ENCODE data around the gene IRF9. TPM values are rescaled to one million over a fixed set of nuclear protein-coding genes. Genes with fewer than 3 reads are reported as not detected.

Gene IRF9
- total and polyA plus RNA-seq, 2 of the 13 experiments (the other 11 are each of a cell fraction or from before 2014, with no cell fraction given) = 14.9 to 49.7 TPM

GRCh38 chr14:24146453-24146977 is 14.6 kb upstream of the IRF9 start, which contains the start of gene PSME2 (continued):
- TF ChIP-seq ZNF577 (CRISPR knock-in tag; IDR thresholded peaks at IDR 0.05; ENCODE audit: borderline replicate concordance, low read depth) = no peak
- TF ChIP-seq ONECUT2 (CRISPR knock-in tag; IDR thresholded peaks at IDR 0.05) = no peak
- no peak for TF ChIP-seq AGO2 (optimal IDR thresholded peaks at IDR 0.05; ENCODE audit: low read depth, low read length)
- TF ChIP-seq ZNF570 (CRISPR knock-in tag; IDR thresholded peaks at IDR 0.05; ENCODE audit: borderline replicate concordance) = no peak
- TF ChIP-seq IRX3 (CRISPR knock-in tag; IDR thresholded peaks at IDR 0.05; ENCODE audit: borderline replicate concordance, low read depth) = no peak; the same call in 1 of the 2 replicates
- TF ChIP-seq ZNF746 (CRISPR knock-in tag; IDR thresholded peaks at IDR 0.05) = no peak
- TF ChIP-seq BHLHE40 (IDR thresholded peaks at IDR 0.05; ENCODE audit: low read length) = 0 out of 2 replicates have a peak, but pooled peaks have one; percentile 10
- TF ChIP-seq ZNF451 (CRISPR knock-in tag; IDR thresholded peaks at IDR 0.05) = peak; percentile 78; the same call in 1 of the 2 replicates
- TF ChIP-seq ZBTB37 (CRISPR knock-in tag; IDR thresholded peaks at IDR 0.05) = peak; percentile 81; the same call in 1 of the 2 replicates
- no peak for TF ChIP-seq ZNF431 (CRISPR knock-in tag; IDR thresholded peaks at IDR 0.05; ENCODE audit: borderline replicate concordance, low read depth)
- TF ChIP-seq PAWR (CRISPR knock-in tag; IDR thresholded peaks at IDR 0.05; ENCODE audit: borderline replicate concordance) = no peak; the same call in 1 of the 2 replicates
- TF ChIP-seq TCF7 (IDR thresholded peaks at IDR 0.05; ENCODE audit: low read depth) = 0 out of 2 replicates have a peak, but pooled peaks have one; percentile 8
- no peak for TF ChIP-seq ATF7 (IDR thresholded peaks at IDR 0.05)
- no peak for TF ChIP-seq ATF7 (CRISPR knock-in tag; IDR thresholded peaks at IDR 0.05)
- no peak; the same call in none of the 2 replicates for TF ChIP-seq HOXD1 (CRISPR knock-in tag; IDR thresholded peaks at IDR 0.05)
- TF ChIP-seq PRDM15 (CRISPR knock-in tag; IDR thresholded peaks at IDR 0.05) = peak; percentile 97
- TF ChIP-seq EEA1 (CRISPR knock-in tag; IDR thresholded peaks at IDR 0.05; ENCODE audit: borderline replicate concordance) = peak; percentile 91
- TF ChIP-seq ETV6 (CRISPR knock-in tag; conservative IDR thresholded peaks at IDR 0.05) = peak; percentile 94
- TF ChIP-seq RXRB (CRISPR knock-in tag; IDR thresholded peaks at IDR 0.05; ENCODE audit: borderline replicate concordance) = peak; percentile 68; the same call in 1 of the 2 replicates
- TF ChIP-seq HNF1A (IDR thresholded peaks at IDR 0.05; ENCODE audit: low read depth) = 0 out of 2 replicates have a peak, but pooled peaks have one; percentile 5
- TF ChIP-seq HNF1A (CRISPR knock-in tag; IDR thresholded peaks at IDR 0.05; ENCODE audit: borderline replicate concordance) = peak; percentile 60; the same call in 1 of the 2 replicates
- TF ChIP-seq ZMYM2 (CRISPR knock-in tag; IDR thresholded peaks at IDR 0.05) = no peak

Data from HepG2 (cell line).